ENCODE results near the gene SFRP4.

- TF ChIP-seq CTCF (IDR thresholded peaks at IDR 0.05) (no peak), POLR2A (IDR thresholded peaks at IDR 0.05) (no peak)
Measured at GRCh38 chr7:37882086-37882485, 34.5 kb downstream of the SFRP4 start.
